OCI-LY3 (cell line): ENCODE data around the gene LYST.

Experiments used
- EZH2phosphoT487 ChIP-seq: fragments of 200-600 bp; shearing (Covaris generic); IDR thresholded peaks from 2 replicates; pipeline ENCODE4 v1.6.1; 2018; ENCODE audit warnings: antibody characterized with exemption, mixed run types, low read depth
- TF ChIP-seq, protein P1 (sequence below): fragments of 200-600, 300-600 bp; sonication (generic); IDR thresholded peaks from 2 replicates; pipeline ENCODE4 v1.5.1; 2014; ENCODE audit warnings: antibody characterized with exemption, low read length, low read depth

DNA sequence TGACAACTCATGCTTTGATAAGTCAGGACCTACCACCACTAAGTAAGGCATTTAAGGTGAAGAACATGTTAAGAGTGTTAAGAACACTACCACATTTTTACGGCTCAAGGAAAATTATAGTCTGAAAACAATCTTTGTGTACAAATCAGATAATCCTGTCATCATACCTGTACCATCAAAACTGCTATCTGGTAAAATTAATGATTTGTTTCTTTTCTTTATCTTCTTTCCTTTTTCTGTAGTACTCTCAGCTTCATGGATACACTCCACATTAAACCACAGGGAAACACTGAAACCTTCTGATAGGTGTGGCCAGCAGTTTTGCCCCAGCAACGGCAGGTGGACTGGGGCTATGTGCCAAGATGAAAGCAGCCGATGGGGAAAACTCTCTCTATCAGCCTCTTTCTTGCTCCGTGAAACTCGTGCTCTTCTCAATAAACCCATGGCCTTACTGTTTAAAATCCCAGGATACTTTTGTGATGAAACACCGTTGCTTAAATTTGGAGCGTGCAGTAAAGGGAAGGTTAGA, 75.1 kb downstream of the LYST start:
- TF ChIP-seq, protein P1, sequence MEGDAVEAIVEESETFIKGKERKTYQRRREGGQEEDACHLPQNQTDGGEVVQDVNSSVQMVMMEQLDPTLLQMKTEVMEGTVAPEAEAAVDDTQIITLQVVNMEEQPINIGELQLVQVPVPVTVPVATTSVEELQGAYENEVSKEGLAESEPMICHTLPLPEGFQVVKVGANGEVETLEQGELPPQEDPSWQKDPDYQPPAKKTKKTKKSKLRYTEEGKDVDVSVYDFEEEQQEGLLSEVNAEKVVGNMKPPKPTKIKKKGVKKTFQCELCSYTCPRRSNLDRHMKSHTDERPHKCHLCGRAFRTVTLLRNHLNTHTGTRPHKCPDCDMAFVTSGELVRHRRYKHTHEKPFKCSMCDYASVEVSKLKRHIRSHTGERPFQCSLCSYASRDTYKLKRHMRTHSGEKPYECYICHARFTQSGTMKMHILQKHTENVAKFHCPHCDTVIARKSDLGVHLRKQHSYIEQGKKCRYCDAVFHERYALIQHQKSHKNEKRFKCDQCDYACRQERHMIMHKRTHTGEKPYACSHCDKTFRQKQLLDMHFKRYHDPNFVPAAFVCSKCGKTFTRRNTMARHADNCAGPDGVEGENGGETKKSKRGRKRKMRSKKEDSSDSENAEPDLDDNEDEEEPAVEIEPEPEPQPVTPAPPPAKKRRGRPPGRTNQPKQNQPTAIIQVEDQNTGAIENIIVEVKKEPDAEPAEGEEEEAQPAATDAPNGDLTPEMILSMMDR: no peak
- no peak for TF ChIP-seq EZH2phosphoT487
